Inferior parietal cortex (tissue), 1 donor: Measurements from ENCODE around the gene METTL23.

Source experiments
- DNase-seq: peaks from one replicate; pipeline ENCODE4 v3.0.0-alpha.2; 2016; ENCODE audit errors: extremely low spot score

METTL23 gene

GRCh38 chr17:76757256-76757655 lies 30.6 kb downstream of the METTL23 start:
- DNase-seq: no peak

- no peak for DNase-seq
Observed at GRCh38 chr17:76758570-76758969, 31.9 kb downstream of the METTL23 start.

DNA sequence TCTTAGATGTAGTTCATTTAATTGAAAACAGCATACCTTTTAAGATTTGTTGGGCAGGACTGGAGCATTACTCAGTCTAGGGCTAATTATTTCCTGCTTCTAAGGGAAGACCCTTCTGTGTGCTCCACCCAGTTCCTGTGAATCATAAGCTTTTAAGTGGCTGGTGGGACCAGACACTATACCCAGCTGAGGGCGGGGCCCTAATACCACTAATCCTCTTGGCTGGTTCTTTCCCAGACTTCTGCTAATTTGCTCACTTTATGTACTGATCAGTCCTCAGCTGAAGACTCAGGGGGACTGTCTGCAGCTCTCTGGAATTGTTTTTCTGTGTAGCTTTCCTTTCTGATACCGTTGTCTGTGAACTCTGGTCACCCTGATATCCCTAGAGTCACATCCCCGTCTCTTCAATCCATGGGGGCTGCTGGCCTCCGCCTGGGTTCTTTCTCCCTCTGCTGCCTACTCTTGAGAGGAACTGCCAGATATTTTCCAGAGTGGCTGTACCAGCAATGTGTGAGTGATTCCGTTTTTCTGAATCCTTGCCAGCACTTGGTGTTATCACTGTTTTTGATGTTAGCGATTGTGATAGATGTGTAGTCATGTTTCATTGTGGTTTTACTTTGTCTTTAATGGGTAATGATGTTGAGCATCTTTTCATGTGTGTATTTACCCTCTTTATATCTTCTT lies 46.3 kb downstream of the METTL23 start:
- no peak for DNase-seq

DNA sequence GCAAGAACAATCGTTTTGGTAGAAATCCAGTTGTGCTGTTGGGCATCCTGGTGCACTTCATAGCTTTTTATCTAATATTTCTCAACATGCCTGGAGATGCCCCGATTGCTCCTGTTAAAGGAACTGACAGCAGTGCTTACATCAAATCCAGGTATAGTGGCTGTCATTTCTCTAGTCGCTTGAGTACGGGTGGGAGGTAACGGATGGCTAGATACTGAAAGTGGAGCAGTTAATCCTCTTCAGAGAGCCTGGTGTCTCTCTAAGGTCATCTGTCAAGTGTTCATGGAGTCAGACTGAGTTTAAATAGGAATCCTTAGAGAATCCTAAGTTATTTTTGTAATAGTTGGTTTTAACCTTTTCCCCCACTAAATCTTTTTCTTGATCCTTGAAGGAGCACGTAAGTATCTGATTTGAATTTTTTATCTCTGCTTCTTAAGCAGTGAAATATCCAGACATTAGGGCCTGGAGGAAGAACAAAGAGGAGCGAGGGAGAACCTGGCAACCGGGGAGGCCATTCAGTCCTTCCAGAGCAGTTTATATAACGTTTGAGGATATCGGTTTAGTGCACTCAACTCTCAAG lies 48.5 kb downstream of the METTL23 start:
- DNase-seq: no peak

DNA sequence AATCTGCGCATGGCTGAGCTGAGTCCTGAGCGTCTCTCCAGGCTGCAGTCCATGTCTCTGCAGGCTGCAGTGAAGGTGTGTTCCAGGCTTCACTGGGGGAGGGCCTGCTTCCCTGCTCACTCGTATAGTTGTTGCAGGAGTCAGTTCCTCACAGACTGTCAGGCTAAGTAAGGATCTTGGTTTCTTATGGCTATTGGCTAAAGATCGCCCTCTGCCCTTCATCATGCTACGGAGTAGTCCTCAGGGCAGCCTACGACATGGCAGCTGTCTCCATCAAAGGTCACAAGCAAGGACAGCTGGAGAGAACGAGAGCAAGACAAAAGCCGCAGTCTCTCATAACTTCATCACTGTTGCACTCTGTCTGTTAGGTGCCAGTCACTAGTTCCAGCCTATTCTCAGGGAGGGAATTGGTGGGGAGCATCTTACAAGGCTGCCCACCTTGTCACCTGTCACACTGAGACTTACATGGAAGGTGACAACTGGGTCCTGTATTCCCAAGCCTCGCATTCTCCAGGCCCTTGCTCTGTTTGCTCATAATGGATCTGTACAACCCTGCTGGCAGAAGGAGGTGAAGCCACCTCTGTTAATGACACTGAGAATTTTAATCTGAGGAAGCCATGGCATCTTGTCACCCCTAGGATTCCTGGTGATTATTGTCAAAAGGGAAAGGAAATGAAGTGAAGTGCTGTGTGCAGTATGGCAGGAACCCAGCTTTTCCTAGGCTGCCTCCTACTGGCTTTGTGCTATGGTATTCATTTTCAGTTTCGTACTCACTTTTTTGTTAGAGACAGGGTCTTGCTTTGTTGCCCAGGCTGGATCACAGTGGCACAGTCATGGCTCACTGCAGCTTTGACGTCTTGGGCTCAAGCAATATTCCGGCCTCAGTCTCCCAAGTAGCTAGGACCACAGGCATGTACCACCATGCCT lies 54.7 kb downstream of the METTL23 start:
- DNase-seq: no peak

- no peak for DNase-seq
Observed at GRCh38 chr17:76783146-76783545, 56.5 kb downstream of the METTL23 start.
